HepG2 (cell line): ENCODE measurements around the gene SNED1. TPM values are rescaled to one million over a fixed set of nuclear protein-coding genes. Genes with fewer than 3 reads are reported as not detected.

Experiments
- ATF3 ChIP-seq: sonication (generic); formaldehyde crosslinking; IDR thresholded peaks from 2 replicates; pipeline ENCODE4 v1.4.0; 2020; ENCODE audit warnings: missing genetic modification reagents
- DPF2 ChIP-seq: sonication (generic); formaldehyde crosslinking; IDR thresholded peaks from 2 replicates; pipeline ENCODE4 v1.4.0; 2020; ENCODE audit warnings: mild to moderate bottlenecking, low read depth, missing genetic modification reagents, borderline replicate concordance
- FOSL2 ChIP-seq: sonication (generic); formaldehyde crosslinking; IDR thresholded peaks from 2 replicates; pipeline ENCODE4 v1.4.0; 2020; ENCODE audit warnings: missing genetic modification reagents
- FOXA1 ChIP-seq, 2 experiments: fragments of 450-650 bp in 1 of 2; sonication (generic) in 1 of 2; formaldehyde crosslinking in 1 of 2; IDR thresholded peaks; 2 replicates each; pipeline versions ENCODE4 v1.4.0 to v1.6.1; 2016 to 2020; ENCODE audit warnings: missing genetic modification reagents in 1 of 2
- GTF2F1 ChIP-seq: fragments of 150-350 bp; IDR thresholded peaks from 2 replicates; pipeline ENCODE4 v1.6.1; 2014; ENCODE audit warnings: low read length
- MED8 ChIP-seq: sonication (generic); formaldehyde crosslinking; IDR thresholded peaks from 2 replicates; pipeline ENCODE4 v1.8.1; 2023; ENCODE audit warnings: mild to moderate bottlenecking, missing genetic modification reagents; ENCODE audit not compliant: insufficient replicate concordance
- MYPOP ChIP-seq: sonication (generic); formaldehyde crosslinking; IDR thresholded peaks from 2 replicates; pipeline ENCODE4 v1.8.1; 2023; ENCODE audit warnings: mild to moderate bottlenecking, moderate library complexity, missing genetic modification reagents
- NPAS2 ChIP-seq: sonication (generic); formaldehyde crosslinking; IDR thresholded peaks from 2 replicates; pipeline ENCODE4 v1.8.0; 2022; ENCODE audit warnings: mild to moderate bottlenecking, missing genetic modification reagents, borderline replicate concordance
- SRSF4 ChIP-seq: fragments of 200-400 bp; formaldehyde crosslinking; IDR thresholded peaks from one replicate; pipeline ENCODE4 v1.6.1; 2018; ENCODE audit warnings: mild to moderate bottlenecking, low read depth, low read length, moderate library complexity; ENCODE audit not compliant: poor library complexity, severe bottlenecking
- STAT5B ChIP-seq: sonication (generic); formaldehyde crosslinking; IDR thresholded peaks from 2 replicates; pipeline ENCODE4 v1.4.0; 2020; ENCODE audit warnings: missing genetic modification reagents
- U2AF2 ChIP-seq: fragments of 200-400 bp; formaldehyde crosslinking; IDR thresholded peaks from 2 replicates; pipeline ENCODE4 v1.6.1; 2017; ENCODE audit warnings: low read depth, mild to moderate bottlenecking, low read length
- ZFP36L1 ChIP-seq: sonication (generic); formaldehyde crosslinking; IDR thresholded peaks from 2 replicates; pipeline ENCODE4 v1.8.0; 2022; ENCODE audit warnings: mild to moderate bottlenecking, missing genetic modification reagents, moderate library complexity
- ZKSCAN8 ChIP-seq: IDR thresholded peaks from 2 replicates; pipeline ENCODE4 v1.6.1; 2016; ENCODE audit warnings: borderline replicate concordance, missing genetic modification reagents, missing compliant biosample characterization
- ZMAT3 ChIP-seq: sonication (generic); formaldehyde crosslinking; conservative IDR thresholded peaks from 2 replicates; pipeline ENCODE4 v1.7.0; 2021; ENCODE audit warnings: missing genetic modification reagents
- ZNF225 ChIP-seq: sonication (generic); formaldehyde crosslinking; IDR thresholded peaks from 2 replicates; pipeline ENCODE4 v1.4.0; 2020; ENCODE audit warnings: mild to moderate bottlenecking, missing genetic modification reagents
- ZNF292 ChIP-seq: sonication (generic); formaldehyde crosslinking; IDR thresholded peaks from 2 replicates; pipeline ENCODE4 v1.8.1; 2022; ENCODE audit warnings: mild to moderate bottlenecking, low read depth, missing genetic modification reagents, borderline replicate concordance
- ZNF3 ChIP-seq: IDR thresholded peaks from 2 replicates; pipeline ENCODE4 v1.7.0; 2017; ENCODE audit warnings: inconsistent platforms
- ZNF543 ChIP-seq: sonication (generic); formaldehyde crosslinking; IDR thresholded peaks from 2 replicates; pipeline ENCODE4 v1.4.0; 2020; ENCODE audit warnings: mild to moderate bottlenecking, missing genetic modification reagents
- ZNF564 ChIP-seq: sonication (generic); formaldehyde crosslinking; IDR thresholded peaks from 2 replicates; pipeline ENCODE4 v1.8.1; 2023; ENCODE audit warnings: mild to moderate bottlenecking, missing genetic modification reagents
- ZNF589 ChIP-seq: sonication (generic); formaldehyde crosslinking; conservative IDR thresholded peaks from 2 replicates; pipeline ENCODE4 v1.8.0; 2022; ENCODE audit warnings: mild to moderate bottlenecking, moderate library complexity, missing genetic modification reagents
- ZNF609 ChIP-seq: sonication (generic); formaldehyde crosslinking; IDR thresholded peaks from 2 replicates; pipeline ENCODE4 v1.4.0; 2020; ENCODE audit warnings: mild to moderate bottlenecking, missing genetic modification reagents, borderline replicate concordance
- ZNF740 ChIP-seq: sonication (generic); formaldehyde crosslinking; IDR thresholded peaks from 2 replicates; pipeline ENCODE4 v1.4.0; 2020; ENCODE audit warnings: missing genetic modification reagents
- ZNF766 ChIP-seq: sonication (generic); formaldehyde crosslinking; IDR thresholded peaks from 2 replicates; pipeline ENCODE4 v1.5.0; 2020; ENCODE audit warnings: missing genetic modification reagents, borderline replicate concordance
- ZNF891 ChIP-seq: sonication (generic); formaldehyde crosslinking; IDR thresholded peaks from 2 replicates; pipeline ENCODE4 v1.5.0; 2020; ENCODE audit warnings: mild to moderate bottlenecking, missing genetic modification reagents
- ZSCAN12 ChIP-seq: sonication (generic); formaldehyde crosslinking; IDR thresholded peaks from 2 replicates; pipeline ENCODE4 v1.9.0; 2021; ENCODE audit warnings: mild to moderate bottlenecking, missing genetic modification reagents
- polyA plus RNA-seq, 8 experiments: library from polyadenylated mRNA; depleted of rRNA in 3 of 8; stranded (reverse) in 7 of 8; unstranded in 1 of 8; fragments of >200 nt; fragmentation: Illumina TruSeq in 4 of 8; extraction: Trizol in 4 of 8; gene quantifications; 2 replicates each; pipeline versions ENCODE4 v1.2.1 to v1.2.3, GENCODE V29; 2011 to 2016; ENCODE audit warnings: low read depth in 4 of 8, missing spikeins in 1 of 8, mixed read lengths in 1 of 8; ENCODE audit not compliant: insufficient read depth in 1 of 8
- total RNA-seq, 5 experiments: library from RNA; depleted of rRNA; stranded (reverse); fragments of >200 nt; fragmentation: Illumina TruSeq; extraction: Trizol; gene quantifications; 2 replicates each; pipeline ENCODE4 v1.2.3, GENCODE V29; 2016; ENCODE audit warnings: low read depth in 1 of 5

Gene SNED1
- total and polyA plus RNA-seq, 2 of the 13 experiments (the other 11 are each of a cell fraction or from before 2014, with no cell fraction given): 0.15 to 0.65 TPM

- TF ChIP-seq MED8 (no peak), ZNF564 (CRISPR knock-in tag) (no peak), DPF2 (CRISPR knock-in tag) (no peak), ZNF766 (CRISPR knock-in tag) (no peak), SRSF4 (no peak), ATF3 (CRISPR knock-in tag) (no peak), ZNF543 (CRISPR knock-in tag) (0 out of 2 replicates have a peak, but pooled peaks have one; percentile 47), ZMAT3 (no peak), ZSCAN12 (CRISPR knock-in tag) (no peak), FOXA1 (IDR thresholded peaks at IDR 0.05) (no peak), FOXA1 (CRISPR knock-in tag; IDR thresholded peaks at IDR 0.05) (no peak), ZNF891 (no peak), GTF2F1 (no peak), STAT5B (no peak), ZNF589 (CRISPR knock-in tag) (no peak), ZNF292 (no peak), NPAS2 (no peak), ZFP36L1 (CRISPR knock-in tag) (no peak), FOSL2 (CRISPR knock-in tag) (no peak; the same call in 1 of the 2 replicates), MYPOP (no peak), U2AF2 (no peak), ZNF740 (CRISPR knock-in tag) (no peak), ZNF3 (CRISPR knock-in tag) (no peak), ZNF609 (no peak), ZKSCAN8 (CRISPR knock-in tag) (no peak), ZNF225 (0 out of 2 replicates have a peak, but pooled peaks have one; percentile 17)
Measured at GRCh38 chr2:240966906-240967680, 31.3 kb upstream of the SNED1 start (continued).
